CD4-positive, alpha-beta memory T cell (primary cell): ENCODE results near the gene HCRT. TPM values are rescaled to one million over a fixed set of nuclear protein-coding genes. Genes with fewer than 3 reads are reported as not detected.

Experiments
- CTCF ChIA-PET: fragments of 350-600 bp; sonication (Branson Sonifier 250); formaldehyde crosslinking; loops from one replicate; lab custom pipeline; 2021; ENCODE audit warnings: inconsistent platforms; ENCODE audit not compliant: partially characterized antibody; lab: Charles Lee
- POLR2A ChIA-PET: fragments of 350-600 bp; sonication (Branson Sonifier 250); formaldehyde crosslinking; loops from one replicate; lab custom pipeline; 2021; ENCODE audit not compliant: partially characterized antibody; lab: Charles Lee
- DNase-seq, 5 donors: peaks; one replicate each; pipeline versions ENCODE4 v3.0.0 to v3.0.0-alpha.2; 2020 to 2022; ENCODE audit warnings: mixed read lengths in 1 of 5
- H3K27ac ChIP-seq: one replicate; pipeline ENCODE4 v1.7.0; 2013; ENCODE audit warnings: low read depth, low read length
- H3K27me3 ChIP-seq: 2 replicates; pipeline ENCODE4 v1.7.0; 2013; ENCODE audit warnings: mild to moderate bottlenecking, low read length, moderate library complexity; ENCODE audit not compliant: insufficient read depth
- H3K36me3 ChIP-seq: 2 replicates; pipeline ENCODE4 v1.7.0; 2013; ENCODE audit warnings: mild to moderate bottlenecking, low read length, moderate library complexity; ENCODE audit not compliant: insufficient read depth
- H3K4me1 ChIP-seq: 2 replicates; pipeline ENCODE4 v1.7.0; 2013; ENCODE audit warnings: mild to moderate bottlenecking, low read length, moderate library complexity; ENCODE audit not compliant: insufficient read depth
- H3K4me3 ChIP-seq, 2 donors: one replicate each; pipeline ENCODE4 v1.7.0; 2013; ENCODE audit warnings: low read length in 2 of 2, mild to moderate bottlenecking in 1 of 2
- H3K9me3 ChIP-seq, 2 donors: one replicate each; pipeline ENCODE4 v1.7.0; 2013; ENCODE audit warnings: low read length in 2 of 2, control low read depth in 1 of 2; ENCODE audit not compliant: control insufficient read depth in 1 of 2
- H3K27ac Mint-ChIP-seq, 7 donors: one replicate each; pipeline ENCODE4 v1.8.0; 2020 to 2021; ENCODE audit warnings: mixed read lengths in 7 of 7, mild to moderate bottlenecking in 6 of 7, inconsistent platforms in 3 of 7, moderate library complexity in 3 of 7
- H3K27me3 Mint-ChIP-seq, 2 donors: one replicate each; pipeline ENCODE4 v1.8.0; 2020 to 2021; ENCODE audit warnings: mixed read lengths in 2 of 2
- H3K36me3 Mint-ChIP-seq, 2 donors: one replicate each; pipeline ENCODE4 v1.8.0; 2020 to 2021; ENCODE audit warnings: mixed read lengths in 2 of 2, inconsistent platforms in 1 of 2, mild to moderate bottlenecking in 1 of 2
- H3K4me1 Mint-ChIP-seq, 4 donors: one replicate each; pipeline ENCODE4 v1.8.0; 2020 to 2021; ENCODE audit warnings: mixed read lengths in 4 of 4, mild to moderate bottlenecking in 1 of 4
- H3K4me3 Mint-ChIP-seq, 8 donors: one replicate each; pipeline ENCODE4 v1.8.0; 2020 to 2021; ENCODE audit warnings: mixed read lengths in 8 of 8, mild to moderate bottlenecking in 7 of 8, moderate library complexity in 6 of 8, inconsistent platforms in 3 of 8
- H3K9me3 Mint-ChIP-seq, 8 donors: one replicate each; pipeline ENCODE4 v1.8.0; 2020 to 2021; ENCODE audit warnings: mixed read lengths in 8 of 8, mild to moderate bottlenecking in 5 of 8, inconsistent platforms in 3 of 8, moderate library complexity in 1 of 8
- intact Hi-C: fragments of 100-400 bp; cut with micrococcal nuclease; formaldehyde crosslinking; loops from one replicate; pipeline ENCODE4 v1.15.1; 2023
- polyA plus RNA-seq, 2 donors: library from polyadenylated mRNA; unstranded; fragments of 300-500 nt; fragmentation: Illumina TruSeq; gene quantifications; one replicate each; pipeline ENCODE4 v1.2.3, GENCODE V29; 2021
- total RNA-seq, 2 experiments: library from RNA; stranded (reverse); gene quantifications; one replicate each; pipeline ENCODE4 v1.2.3, GENCODE V29; 2021

The HCRT gene
- total and polyA plus RNA-seq, 4 experiments from 2014 or later, result not detected

DNA sequence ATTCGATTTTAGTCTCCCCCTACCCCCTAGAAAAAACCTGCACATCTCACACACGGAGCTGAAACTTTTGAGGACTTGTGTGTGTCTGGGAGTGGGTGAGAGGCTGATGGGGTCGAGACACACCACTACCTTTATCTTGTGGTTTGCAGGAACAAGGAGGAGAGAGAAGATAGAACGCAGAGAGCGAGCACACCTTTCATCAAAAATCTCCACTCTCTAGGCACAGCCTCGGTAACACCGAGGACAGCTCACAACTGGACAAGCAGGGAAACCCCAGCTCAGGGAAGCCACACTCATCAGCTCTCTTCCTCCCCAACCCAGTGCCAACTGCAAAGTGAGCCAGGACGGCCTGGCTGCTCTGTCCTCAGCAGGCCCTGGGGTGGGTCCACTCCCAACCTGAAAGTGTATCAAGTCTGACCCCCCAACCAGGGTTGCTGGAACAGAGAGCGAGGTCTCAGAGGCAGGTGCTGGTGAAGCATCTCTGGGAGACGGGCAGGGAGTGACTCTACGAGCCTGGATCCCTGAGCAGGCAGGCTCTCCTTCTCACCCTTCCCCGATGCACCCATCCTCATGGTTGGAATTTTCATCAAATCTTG lies 14.3 kb upstream of the HCRT start:
- intact Hi-C loops, result no loop called here
- no peaks in the 10 kb centered on the region for H3K27me3 ChIP-seq
- DNase-seq, result no peak
- ChIA-PET CTCF (interaction anchor here (1.1 to 1.9 kb wide), 3 partner anchors 14 to 112 kb away, joined by 3 to 11 read pairs (median 5); no protein-coding TSS in a partner anchor), POLR2A (interaction anchor here (0.6 to 1.5 kb wide), 2 partner anchors 18 to 172 kb away, joined by 3 to 4 read pairs; partner anchors contain the start of gene KCNH4)
- H3K27me3 Mint-ChIP-seq, result no peaks in the 10 kb centered on the region
- no peak overlapping the region for H3K27ac ChIP-seq
- peaks cover 5 to 8% (median 6%) of the 10 kb centered on the region in 4 donors for H3K4me1 Mint-ChIP-seq
- peak overlapping the region in 3 of 7 donors; percentile 37 to 83 (median 74) for H3K27ac Mint-ChIP-seq
- peaks cover 39% of the 10 kb centered on the region for H3K36me3 ChIP-seq
- no peak overlapping the region for H3K4me3 Mint-ChIP-seq
- H3K4me1 ChIP-seq, result peaks cover 4% of the 10 kb centered on the region
- H3K4me3 ChIP-seq, result no peak overlapping the region
- H3K9me3 ChIP-seq, result no peaks in the 10 kb centered on the region
- no peaks in the 10 kb centered on the region for H3K9me3 Mint-ChIP-seq
- H3K36me3 Mint-ChIP-seq, result peaks cover 27 to 45% of the 10 kb centered on the region in 2 donors

DNA sequence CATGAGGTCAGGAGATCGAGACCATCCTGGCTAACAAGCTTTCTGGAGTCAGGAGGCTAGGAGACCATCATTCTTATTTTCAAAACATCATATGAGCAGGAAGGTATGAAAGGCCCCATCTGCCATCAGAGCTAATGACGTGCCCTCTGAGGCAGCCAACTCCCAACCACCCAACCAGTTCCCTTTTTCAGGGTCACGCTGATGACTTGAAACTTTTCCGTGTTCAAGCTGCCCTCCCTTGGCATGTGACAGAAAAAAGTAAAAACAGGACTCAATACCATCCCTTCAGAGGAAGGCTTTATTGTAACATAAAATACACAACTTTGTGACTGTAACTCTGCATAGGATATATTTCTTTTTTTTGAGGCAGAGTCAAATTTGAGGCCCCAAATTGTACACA lies 13.6 kb upstream of the HCRT start:
- H3K9me3 Mint-ChIP-seq, result peaks cover 0 to 3% (median 0%) of the 10 kb centered on the region in 8 donors
- no peak overlapping the region for H3K4me3 Mint-ChIP-seq
- H3K27ac Mint-ChIP-seq, result no peak overlapping the region
- peaks cover 7% of the 10 kb centered on the region for H3K4me1 ChIP-seq
- H3K4me3 ChIP-seq, result no peak overlapping the region
- H3K4me1 Mint-ChIP-seq, result peaks cover 9 to 12% (median 11%) of the 10 kb centered on the region in 4 donors
- intact Hi-C loops, result no loop called here
- no peak for DNase-seq
- no peaks in the 10 kb centered on the region for H3K27me3 ChIP-seq
- H3K9me3 ChIP-seq, result no peaks in the 10 kb centered on the region
- H3K27me3 Mint-ChIP-seq, result no peaks in the 10 kb centered on the region
- H3K27ac ChIP-seq, result no peak overlapping the region
- peaks cover 33% of the 10 kb centered on the region for H3K36me3 ChIP-seq
- peaks cover 22 to 39% of the 10 kb centered on the region in 2 donors for H3K36me3 Mint-ChIP-seq
- ChIA-PET CTCF (interaction anchor here (1.1 to 1.8 kb wide), 2 partner anchors 15 to 113 kb away, joined by 3 to 5 read pairs; no protein-coding TSS in a partner anchor), POLR2A (interaction anchor here (0.6 kb wide), 1 partner anchor 172 kb away, joined by 4 read pairs; no protein-coding TSS in a partner anchor)

- POLR2A ChIA-PET, result interaction anchor here (0.6 kb wide), 1 partner anchor 117 kb away, joined by 4 read pairs; no protein-coding TSS in a partner anchor
- Mint-ChIP-seq H3K36me3 (peaks cover 15 to 29% of the 10 kb centered on the region in 2 donors), H3K9me3 (peaks cover 0 to 6% (median 0%) of the 10 kb centered on the region in 8 donors), H3K27me3 (no peaks in the 10 kb centered on the region), H3K4me1 (peaks cover 16 to 22% (median 19%) of the 10 kb centered on the region in 4 donors), H3K27ac (peak overlapping the region in 2 of 7 donors; percentile 57 to 64), H3K4me3 (no peak overlapping the region)
- Histone ChIP-seq H3K36me3 (peaks cover 22% of the 10 kb centered on the region), H3K27ac (no peak overlapping the region), H3K27me3 (no peaks in the 10 kb centered on the region), H3K4me1 (peaks cover 20% of the 10 kb centered on the region), H3K9me3 (no peaks in the 10 kb centered on the region), H3K4me3 (no peak overlapping the region)
- DNase-seq, result no peak
- intact Hi-C loops, result no loop called here
- CTCF ChIA-PET, result interaction anchor here (0.9 kb wide), 1 partner anchor 80 kb away, joined by 3 read pairs; no protein-coding TSS in a partner anchor
Measured at GRCh38 chr17:42197564-42198156, 12.4 kb upstream of the HCRT start.

DNA sequence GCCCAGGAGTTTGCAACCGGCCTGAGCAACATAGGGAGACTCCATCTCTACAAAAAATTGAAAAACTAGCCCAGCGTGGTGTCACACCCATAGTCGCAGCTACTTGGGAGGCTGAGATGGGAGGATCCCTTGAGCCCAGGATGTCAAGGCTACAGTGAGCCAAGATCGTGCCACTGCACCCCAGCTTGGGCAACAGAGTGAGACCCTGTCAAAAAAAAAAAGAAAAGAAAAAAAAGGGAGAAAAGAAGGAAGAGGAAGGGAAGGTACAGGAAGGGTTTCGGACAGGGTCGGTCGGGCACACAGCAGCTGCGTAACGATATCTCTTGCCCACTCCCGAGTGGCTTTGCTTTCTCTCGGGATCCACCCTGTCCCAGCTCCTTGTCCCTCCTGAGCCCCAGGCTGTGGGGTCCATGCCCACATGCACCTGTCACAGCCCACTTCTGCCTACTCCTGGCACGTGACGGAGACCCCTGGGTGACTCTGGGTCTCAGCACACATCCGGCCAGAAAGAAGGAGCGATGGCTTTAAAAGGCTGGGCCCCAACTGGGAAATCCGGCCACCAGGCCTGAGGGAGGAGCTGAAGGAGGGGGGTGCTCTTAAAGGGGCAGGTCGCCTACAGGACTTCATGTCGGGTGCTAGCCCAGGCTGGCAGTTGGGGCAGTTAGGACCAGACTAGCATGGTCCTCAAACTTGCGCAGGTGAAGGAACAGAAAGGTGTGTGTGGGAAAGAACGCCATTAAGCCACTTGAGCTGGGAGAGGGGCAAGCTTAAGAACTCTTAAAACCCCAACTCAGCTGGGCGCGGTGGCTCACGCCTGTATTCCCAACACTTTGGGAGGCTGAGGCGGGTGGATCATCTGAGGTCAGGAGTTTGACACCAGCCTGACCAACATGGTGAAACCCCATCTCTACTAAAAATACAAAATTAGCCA lies 9.0 kb upstream of the HCRT start, which contains the start of gene GHDC:
Gene GHDC (minus strand): TSS at position 526 of the 931 bp plus-strand sequence. CDS start 913 bp downstream, outside the sequence.
- peak; percentile 75 to 84 (median 76) for DNase-seq
- no peaks in the 10 kb centered on the region for H3K27me3 Mint-ChIP-seq
- H3K27ac Mint-ChIP-seq, result peak within 1 kb of the TSS; percentile 60 to 95 (median 89)
- Histone ChIP-seq H3K9me3 (no peaks in the 10 kb centered on the region), H3K4me1 (peaks cover 20% of the 10 kb centered on the region), H3K4me3 (peak within 1 kb of the TSS; percentile 64 to 97), H3K36me3 (no peaks in the 10 kb centered on the region), H3K27me3 (no peaks in the 10 kb centered on the region), H3K27ac (peak within 1 kb of the TSS; percentile 70)
- H3K36me3 Mint-ChIP-seq, result peaks cover 0 to 5% of the 10 kb centered on the region in 2 donors
- H3K4me1 Mint-ChIP-seq, result peaks cover 15 to 25% (median 20%) of the 10 kb centered on the region in 4 donors
- peaks cover 0 to 6% (median 0%) of the 10 kb centered on the region in 8 donors for H3K9me3 Mint-ChIP-seq
- ChIA-PET CTCF (interaction anchor here (0.7 to 2.1 kb wide), 9 partner anchors 10 to 1717 kb away, joined by 3 to 15 read pairs (median 4); partner anchors contain the start of genes HCRT and KCNH4), POLR2A (interaction anchor here (1.0 to 4.2 kb wide), 18 partner anchors 12 to 506 kb away, joined by 3 to 50 read pairs (median 4); partner anchors contain the start of genes ACLY, CNP, DHX58 and EIF1)
- peak within 1 kb of the TSS; percentile 82 to 96 (median 93) for H3K4me3 Mint-ChIP-seq
- intact Hi-C loops, result loop anchor here (1.0 kb wide), 2 partner anchors 10 to 39 kb away; no protein-coding TSS in a partner anchor

GRCh38 chr17:42193216-42193968 lies 8.1 kb upstream of the HCRT start:
- Histone ChIP-seq H3K4me1 (peaks cover 20% of the 10 kb centered on the region), H3K27ac (peak overlapping the region; percentile 70), H3K4me3 (peak overlapping the region; percentile 64 to 97), H3K9me3 (no peaks in the 10 kb centered on the region), H3K36me3 (no peaks in the 10 kb centered on the region), H3K27me3 (no peaks in the 10 kb centered on the region)
- DNase-seq, result no peak
- Mint-ChIP-seq H3K36me3 (no peaks in the 10 kb centered on the region), H3K4me1 (peaks cover 12 to 25% (median 20%) of the 10 kb centered on the region in 4 donors), H3K27ac (peak overlapping the region in 6 of 7 donors; percentile 60 to 95 (median 90)), H3K4me3 (peak overlapping the region; percentile 82 to 96 (median 93)), H3K27me3 (no peaks in the 10 kb centered on the region), H3K9me3 (peaks cover 0 to 6% (median 0%) of the 10 kb centered on the region in 8 donors)
- ChIA-PET CTCF (interaction anchor here (0.9 to 2.1 kb wide), 6 partner anchors 9 to 212 kb away, joined by 3 to 15 read pairs (median 4); partner anchors contain the start of genes HCRT and KCNH4), POLR2A (interaction anchor here (1.2 to 4.2 kb wide), 14 partner anchors 11 to 505 kb away, joined by 3 to 50 read pairs (median 5); partner anchors contain the start of genes ACLY, CNP, DHX58 and EIF1)
- intact Hi-C loops, result no loop called here
